HG03095 (cell line): ENCODE results near the gene CPSF6.
A peak's percentile ranks its signal among the peaks of the same experiment; 100 is the strongest.
"Not testable (repeated sequence)": the region's sequence is repeated elsewhere in the genome, so short reads cannot be mapped to it uniquely, and the experiment has no call there.

Source experiments
- ATAC-seq: cut with Tn5 transposase; IDR thresholded peaks from one replicate; pipeline ENCODE4 v1.9.1; 2021; ENCODE audit warnings: moderate library complexity; ENCODE audit not compliant: unreplicated experiment

CPSF6 gene, protein sequence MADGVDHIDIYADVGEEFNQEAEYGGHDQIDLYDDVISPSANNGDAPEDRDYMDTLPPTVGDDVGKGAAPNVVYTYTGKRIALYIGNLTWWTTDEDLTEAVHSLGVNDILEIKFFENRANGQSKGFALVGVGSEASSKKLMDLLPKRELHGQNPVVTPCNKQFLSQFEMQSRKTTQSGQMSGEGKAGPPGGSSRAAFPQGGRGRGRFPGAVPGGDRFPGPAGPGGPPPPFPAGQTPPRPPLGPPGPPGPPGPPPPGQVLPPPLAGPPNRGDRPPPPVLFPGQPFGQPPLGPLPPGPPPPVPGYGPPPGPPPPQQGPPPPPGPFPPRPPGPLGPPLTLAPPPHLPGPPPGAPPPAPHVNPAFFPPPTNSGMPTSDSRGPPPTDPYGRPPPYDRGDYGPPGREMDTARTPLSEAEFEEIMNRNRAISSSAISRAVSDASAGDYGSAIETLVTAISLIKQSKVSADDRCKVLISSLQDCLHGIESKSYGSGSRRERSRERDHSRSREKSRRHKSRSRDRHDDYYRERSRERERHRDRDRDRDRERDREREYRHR

DNA sequence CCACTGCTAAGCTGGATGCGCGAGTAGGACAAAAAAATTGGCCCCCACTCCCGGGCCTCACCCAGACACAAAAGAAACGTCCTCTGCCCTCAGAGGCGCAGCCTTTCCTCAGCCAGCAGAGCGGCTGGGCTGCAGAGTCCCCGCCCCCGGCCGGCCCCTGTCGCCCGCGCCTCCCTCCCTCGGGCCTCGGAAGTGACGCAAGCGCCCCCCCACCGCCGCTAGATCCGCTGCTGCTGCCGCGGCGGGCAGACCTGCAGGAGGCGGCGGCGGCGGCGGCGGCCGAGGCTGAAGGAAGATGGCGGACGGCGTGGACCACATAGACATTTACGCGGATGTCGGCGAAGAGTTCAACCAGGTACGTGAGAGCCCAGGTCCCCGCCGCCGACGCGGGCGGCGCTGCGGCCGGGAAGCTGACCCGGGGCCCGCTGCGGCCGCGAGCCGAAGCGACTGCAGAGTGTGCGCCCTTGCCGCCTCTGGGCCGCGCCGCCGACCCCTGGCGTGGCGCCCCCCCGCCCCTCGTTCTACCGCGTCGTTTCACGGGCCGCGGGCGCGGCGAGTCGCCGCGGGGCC is at the start of gene CPSF6:
CPSF6 (plus strand) TSS at position 218 of the 570 bp plus-strand sequence; CDS start at position 296, 78 bp downstream.
- peak; percentile 93 for ATAC-seq

DNA sequence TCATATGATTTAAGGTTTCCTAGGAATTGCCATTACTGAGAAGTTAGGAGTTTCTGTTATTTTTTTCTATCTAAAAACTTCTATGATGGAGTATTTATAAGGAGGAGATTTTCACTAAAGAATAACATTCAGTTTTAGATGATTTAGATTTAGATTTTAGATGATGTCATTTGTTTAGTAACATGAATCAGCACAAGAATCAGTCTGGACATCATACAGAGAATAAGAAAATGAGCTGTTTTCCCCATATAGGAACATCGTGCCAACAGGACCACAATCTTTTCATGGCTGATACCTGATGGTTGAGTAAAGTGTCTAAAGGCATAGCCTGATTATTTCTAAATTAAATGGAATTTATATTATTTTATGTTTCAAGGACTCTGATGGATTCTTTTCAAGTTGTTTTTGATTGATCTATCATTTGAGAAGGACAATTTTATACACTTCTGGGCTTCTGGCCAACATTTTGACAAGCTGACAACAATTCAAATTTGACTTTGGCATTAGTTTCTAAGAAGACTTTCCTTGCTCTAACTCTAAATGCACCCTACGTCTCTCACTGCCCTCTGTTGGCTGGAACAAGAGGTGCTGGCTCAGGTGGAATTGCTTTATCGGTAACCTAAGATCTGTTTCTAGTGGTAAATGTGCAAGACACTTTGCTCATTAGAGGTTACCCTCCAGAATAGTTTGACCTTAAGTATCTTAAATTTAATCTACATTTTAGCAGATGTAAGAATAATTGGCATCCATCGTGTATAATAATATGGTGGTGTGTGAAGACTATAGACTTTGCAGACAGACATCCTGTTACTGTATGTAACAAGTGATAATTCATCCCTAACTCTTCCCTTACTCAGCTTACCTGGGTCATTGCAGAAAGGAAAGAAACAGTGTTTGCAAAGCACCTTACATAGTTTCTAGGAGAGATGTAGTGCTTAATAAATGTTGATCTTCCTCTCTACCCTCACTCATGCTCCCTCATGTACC is 42.8 kb upstream of the CPSF6 start:
- ATAC-seq: no peak

DNA sequence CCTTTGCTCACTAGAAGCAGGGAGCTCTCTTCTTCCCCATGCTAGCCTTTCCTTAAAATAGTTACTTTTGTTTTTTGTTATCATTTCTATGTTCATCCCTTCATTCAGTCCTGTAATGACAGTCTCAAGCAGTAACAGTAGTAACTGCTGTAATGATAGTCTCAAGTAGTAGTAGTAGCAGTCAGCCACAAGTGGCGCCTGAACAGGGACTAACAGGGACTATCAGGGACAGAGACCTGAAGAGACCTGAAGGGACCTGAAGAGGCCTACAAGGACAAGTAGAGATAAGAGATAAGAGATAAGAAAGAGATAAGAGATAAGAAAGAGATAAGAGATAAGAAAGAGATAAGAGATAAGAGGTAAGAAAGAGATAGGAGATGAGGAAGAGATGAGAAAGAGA is 39.4 kb upstream of the CPSF6 start:
- ATAC-seq: not testable (repeated sequence)

DNA sequence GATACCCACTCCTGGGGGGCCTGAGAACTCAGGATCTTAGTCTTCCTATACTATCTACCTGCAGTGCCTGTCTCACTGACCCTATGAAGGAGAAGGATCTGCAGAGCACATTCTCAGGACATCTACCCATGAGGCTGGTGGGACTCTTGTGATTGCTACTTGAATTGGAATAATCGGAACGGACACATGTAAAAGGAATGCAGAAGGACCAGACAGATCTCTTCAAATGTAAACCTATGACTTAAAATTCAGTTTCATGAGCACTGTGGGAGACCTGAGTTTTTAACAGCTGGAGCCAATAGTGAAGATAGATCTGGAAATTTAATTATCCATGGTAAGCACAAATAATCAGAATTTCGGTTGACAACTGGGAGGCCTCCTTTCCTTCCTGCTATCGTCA is 35.2 kb upstream of the CPSF6 start:
- ATAC-seq: no peak

DNA sequence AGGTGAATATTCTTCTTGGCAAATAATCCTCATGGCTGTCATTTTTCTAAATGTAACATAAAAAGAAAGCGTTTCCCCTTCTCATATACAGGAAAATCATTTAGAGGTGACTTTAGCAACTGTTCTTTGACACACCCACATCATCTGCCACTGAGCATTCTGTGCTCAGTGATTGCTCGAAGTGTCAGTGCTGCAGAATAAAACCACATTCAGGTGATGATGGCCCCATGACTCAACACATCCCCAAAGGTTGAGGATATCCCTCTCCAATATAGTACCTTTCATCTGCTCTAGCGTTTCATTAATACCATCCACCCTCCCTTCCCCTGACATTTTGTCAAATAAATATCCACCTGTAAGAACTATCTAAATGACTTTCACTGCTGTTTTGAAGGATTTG is 28.7 kb upstream of the CPSF6 start:
- no peak for ATAC-seq

DNA sequence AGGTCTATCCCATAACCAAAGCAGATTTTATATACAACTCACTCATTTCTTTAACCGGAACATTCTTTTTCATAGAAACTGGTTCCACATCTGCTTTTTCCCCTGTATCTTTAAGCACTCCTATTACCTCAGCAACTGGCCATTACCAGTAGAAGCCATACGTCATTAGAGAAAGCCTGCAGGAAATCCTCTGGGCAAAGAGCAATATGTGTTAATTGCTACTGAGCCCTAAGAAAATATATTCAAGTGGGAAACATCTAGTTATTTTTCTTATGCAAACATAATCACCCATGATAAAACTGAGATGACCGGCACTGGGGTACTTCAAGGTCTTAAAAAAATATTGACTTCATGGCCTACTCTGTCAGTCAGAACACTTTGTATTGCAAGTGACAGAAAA is 28.2 kb upstream of the CPSF6 start:
- ATAC-seq: no peak

DNA sequence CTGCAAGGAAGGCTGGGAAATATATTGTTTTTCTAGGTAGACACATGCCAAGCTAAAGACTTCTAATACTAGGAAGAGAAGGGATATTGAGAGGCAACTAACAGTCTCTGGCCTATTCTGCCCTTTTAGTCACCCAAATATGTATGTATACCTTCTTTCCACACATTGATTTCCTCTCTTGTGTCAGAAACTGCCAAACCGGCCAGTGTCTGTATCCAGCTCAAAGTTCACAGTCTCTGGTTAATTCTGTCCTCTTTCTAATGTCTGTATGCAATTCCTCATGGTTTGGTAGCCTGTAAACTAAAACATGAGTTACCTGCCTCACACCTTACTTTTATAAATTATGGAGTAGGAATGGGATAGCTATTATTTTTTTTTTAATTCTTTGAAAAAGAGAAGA is 25.2 kb upstream of the CPSF6 start:
- no peak for ATAC-seq

DNA sequence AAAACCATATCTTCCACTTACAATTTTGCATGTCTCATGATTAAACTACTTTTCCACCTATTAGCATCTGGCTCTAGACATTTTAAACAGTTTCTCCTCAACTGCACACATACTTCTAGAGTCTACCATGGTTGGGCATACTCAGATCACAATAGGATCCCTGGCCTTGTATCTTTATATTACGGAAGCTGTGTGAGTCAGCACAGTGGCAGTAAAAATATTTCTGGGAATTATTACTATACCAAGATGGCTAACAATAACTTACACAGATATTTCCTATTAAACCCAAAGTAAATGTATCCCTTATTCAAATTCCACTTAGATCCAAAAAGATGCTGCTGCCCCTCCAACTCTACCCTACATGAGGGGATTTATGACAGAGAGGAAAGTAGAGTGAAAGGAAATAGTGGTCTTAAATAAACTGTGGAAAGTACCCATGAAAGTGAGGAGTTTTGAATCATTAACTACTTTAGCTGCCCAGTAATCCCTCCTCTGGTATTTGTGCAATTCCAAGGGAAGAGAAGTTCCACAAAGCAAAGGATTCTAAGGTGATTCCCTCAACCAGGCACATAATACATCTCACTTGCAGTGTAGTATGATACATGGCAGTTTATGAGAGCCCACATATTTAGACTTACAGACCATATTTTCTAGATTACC is 14.0 kb upstream of the CPSF6 start:
- no peak for ATAC-seq

DNA sequence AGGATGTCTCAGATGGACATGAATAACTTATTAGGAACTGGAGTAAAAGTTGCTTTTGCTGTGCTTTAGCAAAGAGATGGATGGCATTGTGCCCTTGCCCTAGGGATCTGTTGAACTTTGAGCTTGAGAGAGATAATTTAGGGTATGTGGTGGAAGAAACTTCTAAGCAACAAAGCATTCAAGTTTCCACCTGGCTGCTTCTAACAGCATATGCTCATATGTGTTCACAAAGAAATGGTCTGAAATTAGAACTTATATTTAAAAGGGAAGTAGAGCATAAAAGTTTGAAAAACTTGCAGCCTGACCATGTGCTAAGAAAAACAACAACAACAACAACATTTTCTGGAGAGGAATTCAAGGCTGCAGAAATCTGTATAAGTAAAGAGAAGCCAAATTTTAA is 7.9 kb upstream of the CPSF6 start:
- ATAC-seq: no peak

DNA sequence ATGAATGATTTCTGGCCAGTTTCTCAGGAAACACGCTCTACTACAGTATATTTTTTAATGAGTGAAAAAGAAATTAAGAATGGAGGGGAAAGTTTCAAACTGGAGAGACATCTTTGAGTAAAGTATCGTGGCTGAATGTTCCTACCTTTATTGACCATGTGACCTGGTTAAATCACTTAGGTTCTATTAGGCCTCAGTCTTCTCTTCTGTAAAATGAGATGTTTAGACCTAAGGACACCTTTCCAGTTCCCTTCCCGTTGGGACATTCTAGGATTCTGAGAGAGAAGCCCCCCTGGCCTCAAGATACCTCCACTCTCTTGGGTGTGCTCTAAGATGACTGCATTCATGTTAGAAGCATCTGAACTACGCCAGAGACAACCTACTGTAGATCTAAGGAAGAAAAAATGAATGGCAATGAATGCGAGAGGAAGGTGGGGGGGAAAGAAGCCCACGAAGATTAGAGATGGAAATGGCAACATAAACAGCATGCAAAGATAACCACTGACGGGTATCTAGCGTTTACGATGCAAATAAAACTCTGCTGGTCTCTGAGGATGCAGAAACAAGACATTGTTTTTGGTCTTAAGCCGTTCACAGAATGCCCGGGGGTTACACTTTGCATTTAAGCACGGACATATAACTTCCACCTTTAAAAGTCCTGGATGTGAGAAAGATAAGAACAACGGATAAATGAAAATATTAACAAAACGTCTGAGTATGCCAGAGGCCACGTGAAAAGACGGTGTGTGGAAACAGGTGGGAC is 599 bp upstream of the CPSF6 start:
- peak; percentile 0 for ATAC-seq

DNA sequence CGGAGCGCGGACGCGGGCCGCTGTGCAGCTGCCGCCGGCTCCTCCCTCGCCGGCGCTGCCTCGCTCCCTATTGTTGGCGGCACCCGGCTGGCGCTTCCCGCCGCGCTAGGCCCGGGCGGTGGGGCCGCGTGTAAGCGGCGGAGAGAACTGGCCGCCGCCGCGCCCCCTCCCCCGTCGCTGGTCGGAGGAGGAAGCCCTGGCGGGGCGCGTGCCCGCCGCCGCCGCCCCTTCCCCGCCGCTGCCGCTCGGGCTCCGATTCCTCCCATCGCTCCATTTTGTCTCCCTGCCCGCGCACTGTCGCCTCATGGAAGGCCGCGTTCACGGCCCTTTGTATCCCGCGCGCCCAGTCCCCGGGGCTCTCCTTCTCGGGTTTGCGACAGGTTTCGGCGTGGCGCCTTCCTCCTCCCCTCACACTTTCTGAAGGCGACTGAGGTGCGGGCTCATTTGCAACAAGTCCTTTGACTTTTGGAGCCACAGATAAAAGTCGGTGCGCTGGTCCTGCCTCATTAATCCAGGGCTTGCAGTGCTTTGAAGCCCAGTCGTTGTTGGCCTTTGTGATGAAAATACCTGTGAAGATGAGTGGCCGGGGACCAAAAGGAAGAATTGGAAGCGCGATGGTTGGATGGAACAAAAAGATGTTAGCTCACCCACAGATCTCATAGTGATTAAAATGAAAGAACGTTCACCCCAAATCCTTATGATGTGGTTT is 707 bp downstream of the CPSF6 start:
- peak; percentile 21 for ATAC-seq

DNA sequence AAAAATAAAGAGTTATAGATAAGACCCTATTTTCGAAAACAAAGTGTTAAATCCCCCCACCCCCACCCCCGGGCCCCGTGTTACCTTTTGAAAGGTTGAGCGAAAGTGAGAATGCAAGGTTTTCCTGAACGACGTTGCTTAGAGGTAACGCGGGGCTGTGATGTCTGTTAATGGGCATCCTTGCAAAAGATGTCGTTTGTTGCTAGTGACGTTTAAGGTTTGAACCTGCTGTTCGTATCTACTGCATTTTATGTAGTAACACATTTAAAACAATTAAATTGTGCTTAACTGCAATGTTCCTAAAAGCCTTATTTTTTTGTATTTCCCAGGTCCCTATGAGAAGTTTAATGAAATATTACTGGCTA is 1.2 kb downstream of the CPSF6 start:
- no peak for ATAC-seq

DNA sequence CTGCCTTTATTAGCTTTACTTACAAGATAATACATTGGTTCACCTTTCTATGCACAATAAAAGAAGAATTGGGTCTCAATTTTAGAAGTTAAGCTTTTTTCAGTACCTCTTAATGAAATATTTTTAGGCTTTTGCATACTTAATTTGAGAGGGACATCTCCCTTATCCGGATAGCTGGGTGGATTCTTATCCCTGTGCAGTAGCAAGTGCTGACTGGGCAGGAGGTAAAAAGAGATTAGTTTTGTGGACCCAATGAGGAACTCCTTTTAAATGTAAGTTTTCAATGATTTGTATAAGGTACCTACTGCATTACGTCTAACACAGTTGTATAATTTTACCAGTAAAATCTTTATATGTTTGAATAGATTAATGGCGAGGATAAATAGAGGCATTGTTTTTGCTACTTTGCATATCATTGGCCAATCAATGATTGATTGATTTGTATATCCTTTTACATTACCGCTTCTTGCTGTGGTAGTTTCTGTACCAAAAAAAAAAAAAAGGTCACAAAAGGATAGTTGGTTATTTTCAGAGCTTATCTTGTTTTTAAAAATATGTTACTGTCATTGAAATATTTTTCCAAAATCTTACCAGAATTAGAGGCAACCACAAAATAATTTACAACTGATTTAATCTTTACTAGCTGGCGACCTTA is 2.2 kb downstream of the CPSF6 start:
- no peak for ATAC-seq

DNA sequence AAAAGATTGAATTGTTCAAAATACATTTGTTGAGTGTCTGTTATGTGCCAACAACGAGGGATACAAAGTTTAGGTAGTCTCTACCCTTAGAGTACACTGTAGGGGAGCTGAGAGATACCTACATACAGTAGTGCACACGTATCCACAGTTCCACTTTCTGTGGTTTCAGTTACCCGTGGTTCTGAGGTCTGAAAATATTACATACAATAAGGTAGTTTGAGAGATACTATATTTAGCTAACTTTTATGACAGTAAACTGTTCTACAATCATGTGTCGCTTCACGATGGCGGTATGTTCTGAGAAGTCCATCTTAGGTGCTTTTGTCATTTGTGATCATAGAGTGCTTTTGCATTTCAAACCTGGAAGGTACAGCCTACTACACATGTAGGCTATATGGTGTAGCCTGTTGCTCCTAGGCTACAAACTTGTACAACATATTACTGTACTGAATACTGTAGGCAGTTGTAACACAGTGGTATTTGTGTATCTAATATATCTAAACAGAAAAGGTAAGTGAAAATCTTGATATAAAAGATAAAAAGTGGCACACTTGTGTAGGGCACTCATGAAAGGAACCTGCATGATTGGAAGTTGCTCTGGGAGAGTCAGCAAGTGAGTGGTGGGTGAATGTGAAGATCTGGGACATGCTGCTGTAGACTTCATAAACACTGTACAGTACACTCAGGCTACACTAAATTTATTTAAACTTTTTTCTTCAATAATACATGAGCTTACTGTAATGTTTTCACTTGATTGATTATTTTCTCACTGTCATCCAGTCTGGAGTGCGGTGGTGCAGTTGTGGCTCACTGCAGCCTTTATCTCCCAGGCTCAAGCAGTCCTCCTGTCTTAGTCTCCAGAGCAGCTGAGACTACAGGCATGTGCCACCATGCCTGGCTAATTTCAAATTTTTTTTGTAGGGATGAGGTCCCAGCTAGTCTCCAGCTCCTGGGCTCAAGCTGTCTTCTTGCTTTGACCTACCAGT is 4.0 kb downstream of the CPSF6 start:
- peak; percentile 48 for ATAC-seq

DNA sequence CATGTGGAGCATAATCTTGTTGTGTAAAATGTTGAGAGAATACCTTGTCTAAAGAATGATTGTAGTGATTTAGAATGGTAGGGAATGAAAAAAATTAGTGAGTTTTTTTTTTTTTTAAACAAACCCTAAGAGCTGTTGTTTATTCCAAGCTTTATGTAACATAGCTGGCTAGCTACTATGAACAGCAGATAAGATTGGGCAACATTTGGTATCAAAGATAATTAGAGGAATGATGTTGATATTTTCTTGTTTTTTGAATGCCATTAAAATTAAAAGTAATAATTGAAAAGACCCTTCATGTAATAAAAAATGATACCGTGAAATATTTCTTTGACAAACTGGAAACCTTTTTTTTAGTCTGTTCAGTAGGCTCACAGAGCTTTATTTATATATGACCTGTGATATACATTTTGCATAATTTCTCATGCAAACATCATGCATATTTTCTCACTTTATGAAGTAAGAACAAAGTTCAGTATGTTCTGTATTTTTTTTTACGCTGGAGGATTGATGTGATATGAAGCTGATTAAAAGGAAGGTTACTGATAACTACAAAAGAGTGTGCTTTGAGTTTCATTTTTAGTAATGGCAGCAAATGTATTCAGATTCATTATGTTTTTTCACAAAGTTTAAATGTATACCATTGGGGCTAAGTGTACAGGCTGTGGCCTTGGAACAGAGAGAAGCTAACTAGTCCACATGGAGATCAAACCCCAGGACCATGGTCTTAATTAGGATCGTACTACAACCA is 8.1 kb downstream of the CPSF6 start:
- no peak for ATAC-seq

DNA sequence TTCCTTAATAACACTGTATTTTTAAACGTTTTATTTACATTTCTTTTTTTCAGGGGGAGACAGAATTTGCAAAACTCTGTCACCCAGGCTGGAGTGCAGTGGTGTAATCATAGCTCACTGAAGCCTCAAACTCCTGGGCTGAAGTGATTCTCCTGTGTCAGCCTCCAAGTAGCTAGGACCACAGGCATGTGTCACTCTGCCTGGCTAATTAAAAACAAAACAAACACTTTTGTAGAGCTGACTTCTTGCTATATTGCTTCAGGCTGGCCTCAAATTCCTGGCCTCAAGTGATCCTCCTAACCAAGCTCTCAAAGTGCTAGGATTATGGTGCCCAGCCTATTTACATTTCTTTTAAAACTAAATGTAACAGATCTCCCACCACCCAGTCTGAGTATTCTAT is 12.7 kb downstream of the CPSF6 start:
- no peak for ATAC-seq

DNA sequence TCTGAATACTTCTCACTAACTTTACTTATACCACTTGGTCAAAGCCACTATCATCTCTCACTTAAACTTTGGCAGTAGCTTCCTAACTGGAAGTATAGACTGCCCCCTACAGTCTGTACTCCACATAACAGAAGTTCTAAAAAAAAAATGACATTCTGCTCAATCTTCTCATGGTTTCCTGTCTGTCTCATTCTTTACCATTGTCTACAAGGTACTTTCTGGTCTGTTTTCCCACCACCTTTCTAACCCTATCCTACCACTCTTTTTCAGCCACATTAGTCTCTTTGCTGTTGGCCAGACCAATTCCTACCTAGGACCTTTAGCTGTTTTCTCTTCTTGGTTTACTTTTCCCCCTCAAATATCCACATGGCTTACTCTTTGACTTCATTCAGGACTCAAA is 14.7 kb downstream of the CPSF6 start:
- ATAC-seq: peak; percentile 62
